Right lobe of liver (tissue), 4 donors: Measurements from ENCODE around the gene XAGE2.

ENCODE experiments used
- CTCF ChIP-seq, 4 donors: fragments of 200-600 bp in 3 of 4; fragments of 450-650 bp in 1 of 4; IDR thresholded peaks; one replicate each; pipeline versions ENCODE4 v1.5.1 to v1.8.0; 2016 to 2022; ENCODE audit warnings: antibody characterized with exemption in 4 of 4, mild to moderate bottlenecking in 2 of 4
- POLR2A ChIP-seq: fragments of 450-650 bp; IDR thresholded peaks from one replicate; pipeline ENCODE4 v1.6.1; 2017; ENCODE audit warnings: antibody characterized with exemption, mild to moderate bottlenecking
- donor health status: DM: no; HTN: no; CAD: no.
- donor health status: DM: no; HTN: no; CAD: no.
- donor health status: DM: no; HTN: yes; CAD: no.

- TF ChIP-seq CTCF (IDR thresholded peaks at IDR 0.05) (no peak), POLR2A (no peak)
These were observed at the start of gene XAGE2 for GRCh38 chrX:52368368-52369055.
